H1 (cell line): ENCODE results near the gene CCDC86. TPM values are rescaled to one million over a fixed set of nuclear protein-coding genes. Genes with fewer than 3 reads are reported as not detected.
A peak's percentile ranks its signal among the peaks of the same experiment; 100 is the strongest.

ENCODE experiments used
- CTCF ChIA-PET: fragments of 300-600 bp; sonication (Branson Sonifier 250); formaldehyde crosslinking; loops from one replicate; lab custom pipeline; 2021; ENCODE audit not compliant: partially characterized antibody; lab: Charles Lee
- POLR2A ChIA-PET: fragments of 300-600 bp; sonication (Branson Sonifier 250); formaldehyde crosslinking; loops from one replicate; lab custom pipeline; 2021; ENCODE audit warnings: inconsistent platforms; ENCODE audit not compliant: partially characterized antibody; lab: Charles Lee
- DNase-seq, 2 experiments: peaks; one replicate each; pipeline versions ENCODE4 v3.0.0 to v3.0.0-alpha.2; 2010 to 2022; ENCODE audit warnings: low spot score in 2 of 2, low read depth in 1 of 2, mixed read lengths in 1 of 2
- FAIRE-seq: peaks from 2 replicates; lab custom pipeline; 2011; peaks lifted over from hg19 to GRCh38; lab: Jason Lieb, UNC
- H2AFZ ChIP-seq: 2 replicates; pipeline ENCODE4 v1.8.1; 2012; ENCODE audit warnings: low read length, inconsistent platforms
- H2AK5ac ChIP-seq: 2 replicates; pipeline ENCODE4 v1.6.1; 2013; ENCODE audit warnings: low read depth, low read length
- H2BK120ac ChIP-seq: replicated peaks from 2 replicates; pipeline ENCODE3; 2013; ENCODE audit warnings: low read depth, low read length, inconsistent platforms
- H2BK12ac ChIP-seq: 2 replicates; pipeline ENCODE4 v1.6.1; 2013; ENCODE audit warnings: low read depth, low read length
- H2BK15ac ChIP-seq: 2 replicates; pipeline ENCODE4 v1.6.1; 2013; ENCODE audit warnings: low read length
- H2BK20ac ChIP-seq: 2 replicates; pipeline ENCODE4 v1.6.1; 2013; ENCODE audit warnings: low read length
- H2BK5ac ChIP-seq: 2 replicates; pipeline ENCODE4 v1.6.1; 2013; ENCODE audit warnings: low read depth, low read length
- H3K14ac ChIP-seq: 2 replicates; pipeline ENCODE4 v1.6.1; 2013; ENCODE audit warnings: inconsistent platforms; ENCODE audit not compliant: insufficient read length
- H3K18ac ChIP-seq: 2 replicates; pipeline ENCODE4 v1.6.1; 2013; ENCODE audit warnings: low read length; ENCODE audit errors: extremely low read depth
- H3K23ac ChIP-seq: 2 replicates; pipeline ENCODE4 v1.6.1; 2013; ENCODE audit warnings: inconsistent platforms; ENCODE audit not compliant: insufficient read length
- H3K23me2 ChIP-seq: 2 replicates; pipeline ENCODE4 v1.6.1; 2013; ENCODE audit warnings: low read depth, low read length
- H3K27ac ChIP-seq: 2 replicates; pipeline ENCODE4 v1.6.1; 2011; ENCODE audit warnings: low read depth, low read length, inconsistent platforms
- H3K27me3 ChIP-seq, 4 experiments: replicated peaks in 1 of 4; 1 replicate in 1 of 4; 2 replicates in 3 of 4; pipeline versions ENCODE4 v1.6.1 to v1.8.1; 2011 to 2013; ENCODE audit warnings: low read length in 3 of 4, mild to moderate bottlenecking in 3 of 4, inconsistent platforms in 2 of 4, mixed read lengths in 2 of 4, moderate library complexity in 1 of 4; ENCODE audit not compliant: control insufficient read depth in 3 of 4, insufficient read depth in 3 of 4; ENCODE audit errors: extremely low read depth in 1 of 4
- H3K36me3 ChIP-seq, 4 experiments: 2 replicates each; pipeline versions ENCODE4 v1.6.1 to v1.8.1; 2011 to 2013; ENCODE audit warnings: mild to moderate bottlenecking in 4 of 4, low read length in 3 of 4, moderate library complexity in 2 of 4, control low read depth in 1 of 4, inconsistent platforms in 1 of 4; ENCODE audit not compliant: insufficient read depth in 4 of 4, control insufficient read depth in 2 of 4
- H3K4ac ChIP-seq: replicated peaks from 2 replicates; pipeline ENCODE3; 2013; ENCODE audit warnings: low read length, low read depth, mixed read lengths, inconsistent platforms; ENCODE audit not compliant: insufficient read length
- H3K4me1 ChIP-seq, 4 experiments: replicated peaks in 1 of 4; 1 replicate in 1 of 4; 2 replicates in 3 of 4; pipeline versions ENCODE4 v1.6.1 to v1.8.1; 2011 to 2013; ENCODE audit warnings: low read length in 3 of 4, inconsistent platforms in 2 of 4, mixed read lengths in 1 of 4; ENCODE audit not compliant: insufficient read depth in 4 of 4, control insufficient read depth in 3 of 4
- H3K4me2 ChIP-seq, 2 experiments: 2 replicates each; pipeline versions ENCODE4 v1.6.1 to v1.8.1; 2011 to 2013; ENCODE audit warnings: low read depth in 2 of 2, low read length in 2 of 2, control low read depth in 1 of 2, inconsistent platforms in 1 of 2, mild to moderate bottlenecking in 1 of 2; ENCODE audit not compliant: insufficient read depth in 1 of 2
- H3K4me3 ChIP-seq, 4 experiments: fragments of 200-600, 300-600 bp in 1 of 4; sonication (generic), shearing (Covaris generic), sonication (Bioruptor Twin) in 1 of 4; 2 replicates each; pipeline versions ENCODE4 v1.5.1 to v1.8.1; 2011 to 2016; ENCODE audit warnings: low read length in 4 of 4, low read depth in 3 of 4, control low read depth in 2 of 4, inconsistent platforms in 2 of 4, mild to moderate bottlenecking in 2 of 4, mixed read lengths in 1 of 4, moderate library complexity in 1 of 4; ENCODE audit not compliant: insufficient read depth in 2 of 4; ENCODE audit errors: extremely low read depth in 1 of 4
- H3K56ac ChIP-seq: replicated peaks from 2 replicates; pipeline ENCODE3; 2013; ENCODE audit warnings: low read depth, mild to moderate bottlenecking, mixed read lengths, low read length, inconsistent platforms; ENCODE audit not compliant: insufficient read length
- H3K79me1 ChIP-seq: 2 replicates; pipeline ENCODE4 v1.6.1; 2013; ENCODE audit warnings: low read depth, low read length, control low read depth
- H3K79me2 ChIP-seq, 2 experiments: 2 replicates each; pipeline versions ENCODE4 v1.6.1 to v1.8.1; 2012 to 2013; ENCODE audit warnings: low read length in 2 of 2, mild to moderate bottlenecking in 2 of 2, inconsistent platforms in 1 of 2; ENCODE audit not compliant: insufficient read depth in 2 of 2, control insufficient read depth in 1 of 2
- H3K9ac ChIP-seq, 4 experiments: replicated peaks in 1 of 4; 1 replicate in 1 of 4; 2 replicates in 3 of 4; pipeline versions ENCODE4 v1.6.1 to v1.8.1; 2011 to 2013; ENCODE audit warnings: low read depth in 3 of 4, low read length in 3 of 4, control low read depth in 2 of 4, mild to moderate bottlenecking in 2 of 4, moderate library complexity in 2 of 4, inconsistent platforms in 1 of 4; ENCODE audit errors: extremely low read depth in 1 of 4
- H3K9me3 ChIP-seq, 2 experiments: 2 replicates each; pipeline versions ENCODE4 v1.6.1 to v1.8.1; 2012 to 2013; ENCODE audit warnings: mild to moderate bottlenecking in 2 of 2, moderate library complexity in 2 of 2, control low read depth in 1 of 2, inconsistent platforms in 1 of 2, low read depth in 1 of 2, low read length in 1 of 2, mixed read lengths in 1 of 2; ENCODE audit not compliant: insufficient read depth in 2 of 2
- H4K20me1 ChIP-seq, 2 experiments: replicated peaks in 1 of 2; 2 replicates each; pipeline versions ENCODE3 to v1.8.1; 2011 to 2013; ENCODE audit warnings: inconsistent platforms in 2 of 2, low read length in 2 of 2, mild to moderate bottlenecking in 1 of 2; ENCODE audit not compliant: insufficient read depth in 2 of 2, control insufficient read depth in 1 of 2
- H4K5ac ChIP-seq: 2 replicates; pipeline ENCODE4 v1.6.1; 2013; ENCODE audit warnings: low read length, low read depth, mixed read lengths, inconsistent platforms; ENCODE audit not compliant: insufficient read length
- H4K8ac ChIP-seq: 2 replicates; pipeline ENCODE4 v1.8.0; 2013; ENCODE audit warnings: mild to moderate bottlenecking, moderate library complexity, low read length, inconsistent platforms; ENCODE audit not compliant: insufficient read depth; ENCODE audit errors: extremely low read depth
- H4K91ac ChIP-seq: replicated peaks from 2 replicates; pipeline ENCODE3; 2013; ENCODE audit warnings: low read length, mixed read lengths, inconsistent platforms; ENCODE audit not compliant: insufficient read length
- CBX5 ChIP-seq: fragments of 300-800, 300-1000 bp; sonication (generic); IDR thresholded peaks from 2 replicates; pipeline ENCODE4 v1.7.1; 2016; ENCODE audit warnings: antibody characterized with exemption, low read length, low read depth
- CEBPB ChIP-seq: IDR thresholded peaks from 2 replicates; pipeline ENCODE4 v1.6.1; 2012; ENCODE audit warnings: low read depth, low read length
- KDM5A ChIP-seq: fragments of 200-600 bp; IDR thresholded peaks from 2 replicates; pipeline ENCODE4 v1.7.1; 2012; ENCODE audit warnings: mild to moderate bottlenecking, low read length, inconsistent platforms, mixed read lengths
- POLR2AphosphoS5 ChIP-seq: IDR thresholded peaks from 2 replicates; pipeline ENCODE4 v1.6.1; 2011; ENCODE audit warnings: low read depth, low read length
- WGBS, 2 experiments: shearing (Covaris generic) in 1 of 2; methylation state at CpG; one replicate each; pipeline versions ENCODE4 v1.1.6 to v1.1.7; 2013 to 2015; ENCODE audit warnings: low lambda C conversion rate in 2 of 2, mixed read lengths in 2 of 2, inconsistent platforms in 1 of 2, low coverage in 1 of 2, missing lambda C conversion rate in 1 of 2; ENCODE audit not compliant: insufficient replicate concordance in 2 of 2, insufficient coverage in 1 of 2, insufficient read length in 1 of 2; ENCODE audit errors: extremely low coverage in 1 of 2, missing lambda C conversion rate in 1 of 2; 5-methylcytosine and 5-hydroxymethylcytosine counted together
- polyA plus RNA-seq, 7 experiments: library from polyadenylated mRNA; depleted of rRNA in 3 of 7; stranded (reverse) in 5 of 7; unstranded in 2 of 7; fragments of >200 nt in 5 of 7; fragments of 200-250 nt in 2 of 7; gene quantifications; 1 replicate in 5 of 7; 2 replicates in 1 of 7; 4 replicates in 1 of 7; pipeline versions ENCODE4 v1.2.1 to v1.2.3, GENCODE V29; 2011 to 2013; ENCODE audit warnings: missing spikeins in 2 of 7, mixed read lengths in 2 of 7
- total RNA-seq: library from RNA; stranded (reverse); fragmentation: NEBNext Ultra II Directional; extraction: Animal tissue kit (Norgen Biotek cat#: 25700); gene quantifications from 2 replicates; pipeline ENCODE4 v1.2.1, GENCODE V29; 2021

The CCDC86 gene
- total and polyA plus RNA-seq, 2 of the 8 experiments (the other 6 are each of a cell fraction or from before 2014, with no cell fraction given) = 37.7 to 76.4 TPM

- no peak overlapping the region for H2BK120ac ChIP-seq
- ChIA-PET POLR2A (interaction anchor here (1.1 kb wide), 1 partner anchor 54 kb away, joined by 3 read pairs; no protein-coding TSS in a partner anchor), CTCF (interaction anchor here (0.8 to 9.1 kb wide), 5 partner anchors 9 to 70 kb away, joined by 3 to 78 read pairs (median 4); no protein-coding TSS in a partner anchor)
- H4K20me1 ChIP-seq = peaks cover 2 to 11% of the 10 kb centered on the region in 2 experiments
- H3K9me3 ChIP-seq = no peaks in the 10 kb centered on the region
- no peak overlapping the region for H4K5ac ChIP-seq
- no peak overlapping the region for H2AK5ac ChIP-seq
- H3K4me3 ChIP-seq = peak overlapping the region in 1 of 4 experiments; percentile 79; a peak in 2 of 8 replicates
- no peak overlapping the region for H3K18ac ChIP-seq
- H3K27ac ChIP-seq = no peak overlapping the region
- no peak overlapping the region for H3K56ac ChIP-seq
- H3K9ac ChIP-seq = no peak overlapping the region
- peaks cover 11% of the 10 kb centered on the region; the same call in 1 of the 2 replicates for H3K23me2 ChIP-seq
- H3K79me1 ChIP-seq = peaks cover 6% of the 10 kb centered on the region
- H3K4me1 ChIP-seq = peaks cover 0 to 21% (median 7%) of the 10 kb centered on the region in 4 experiments; a peak in 6 of 7 replicates
- H2BK15ac ChIP-seq = no peak overlapping the region
- no peak for DNase-seq
- no peak for TF ChIP-seq POLR2AphosphoS5
- no peak for TF ChIP-seq CBX5
- no peak for TF ChIP-seq KDM5A
- TF ChIP-seq CEBPB = no peak
- no peak overlapping the region for H2BK12ac ChIP-seq
- no peak overlapping the region for H3K4ac ChIP-seq
- peaks cover 19 to 41% of the 10 kb centered on the region in 2 experiments for H3K79me2 ChIP-seq
- H4K91ac ChIP-seq = no peak overlapping the region
- no peak overlapping the region for H2AFZ ChIP-seq
- H3K4me2 ChIP-seq = peak overlapping the region in 1 of 2 experiments; percentile 99; a peak in 2 of 4 replicates
- 92% methylated on average over 4 of the region's 4 CpGs; no CpG with 5 or more reads in 1 of the 2 experiments for WGBS, 2 experiments
- no peak overlapping the region for H3K14ac ChIP-seq
- peaks cover 7 to 19% (median 9%) of the 10 kb centered on the region in 4 experiments for H3K36me3 ChIP-seq
- no peaks in the 10 kb centered on the region for H3K27me3 ChIP-seq
- no peak overlapping the region for H2BK20ac ChIP-seq
- H3K23ac ChIP-seq = no peak overlapping the region
- no peak for FAIRE-seq
- H2BK5ac ChIP-seq = no peak overlapping the region
- no peak overlapping the region for H4K8ac ChIP-seq
Observed at GRCh38 chr11:60844870-60845221, 2.9 kb downstream of the CCDC86 start.
